ENCODE results near the gene TYMP.

The TYMP gene

GRCh38 chr22:50537765-50538164 lies 8.0 kb upstream of the TYMP start:
- DNase-seq, result no peak

GRCh38 chr22:50536226-50536625 lies 6.4 kb upstream of the TYMP start:
- DNase-seq, result peak in 1 of 2 donors; percentile 25

GRCh38 chr22:50535113-50535512 lies 5.3 kb upstream of the TYMP start:
- no peak for DNase-seq

- peak; percentile 68 to 69 for DNase-seq
Measured at GRCh38 chr22:50533856-50534711, 4.3 kb upstream of the TYMP start.

- no peak for DNase-seq
Measured at GRCh38 chr22:50532824-50533796, 3.3 kb upstream of the TYMP start.

- DNase-seq, result peak; percentile 44 to 63
Measured at GRCh38 chr22:50531962-50532674, 2.3 kb upstream of the TYMP start.

- DNase-seq, result peak; percentile 85
Measured at GRCh38 chr22:50531546-50531961, 1.7 kb upstream of the TYMP start.

GRCh38 chr22:50530877-50531545 lies 1.2 kb upstream of the TYMP start:
- DNase-seq, result peak; percentile 90 to 91

GRCh38 chr22:50530580-50530876 lies 716 bp upstream of the TYMP start:
- DNase-seq, result no peak

- DNase-seq, result no peak
Measured at GRCh38 chr22:50529416-50529896, 356 bp downstream of the TYMP start.

- no peak for DNase-seq
Measured at GRCh38 chr22:50528682-50529415, 963 bp downstream of the TYMP start.

GRCh38 chr22:50527921-50528681 lies 1.7 kb downstream of the TYMP start:
- DNase-seq, result no peak

GRCh38 chr22:50526834-50527801 lies 2.7 kb downstream of the TYMP start:
- peak; percentile 67 to 70 for DNase-seq

GRCh38 chr22:50526108-50526833 lies 3.5 kb downstream of the TYMP start:
- peak; percentile 86 to 91 for DNase-seq

- DNase-seq, result no peak
Measured at GRCh38 chr22:50525858-50526107, 4.0 kb downstream of the TYMP start.

GRCh38 chr22:50525104-50525857 lies 4.5 kb downstream of the TYMP start, which contains the start of gene SCO2:
SCO2 (minus strand) TSS chr22:50525598; CDS start chr22:50524411, 1,187 bp downstream.
- DNase-seq, result peak; percentile 97 to 98

- DNase-seq, result no peak
Measured at GRCh38 chr22:50524676-50525103, 5.1 kb downstream of the TYMP start.
